Progenitor cell of endocrine pancreas (in vitro differentiated cells): ENCODE data around the gene ATP1A3. TPM values are rescaled to one million over a fixed set of nuclear protein-coding genes. Genes with fewer than 3 reads are reported as not detected.
"Not testable (repeated sequence)": the region's sequence is repeated elsewhere in the genome, so short reads cannot be mapped to it uniquely, and the experiment has no call there.

Source experiments
- DNase-seq: peaks from one replicate; pipeline ENCODE4 v3.0.0; 2021; ENCODE audit warnings: low spot score; ENCODE audit not compliant: unreplicated experiment
- H3K27ac Mint-ChIP-seq: 2 replicates; pipeline ENCODE4 v1.8.0; 2021; ENCODE audit warnings: mild to moderate bottlenecking, moderate library complexity, mixed read lengths
- H3K27me3 Mint-ChIP-seq: 2 replicates; pipeline ENCODE4 v1.8.0; 2021; ENCODE audit warnings: mixed read lengths
- H3K36me3 Mint-ChIP-seq: 2 replicates; pipeline ENCODE4 v1.8.0; 2022; ENCODE audit warnings: mixed read lengths; ENCODE audit not compliant: insufficient read depth
- H3K4me1 Mint-ChIP-seq: 2 replicates; pipeline ENCODE4 v1.8.0; 2021; ENCODE audit warnings: low read depth, mixed read lengths
- H3K4me3 Mint-ChIP-seq: 2 replicates; pipeline ENCODE4 v1.8.0; 2021; ENCODE audit warnings: low read depth, mild to moderate bottlenecking, moderate library complexity, mixed read lengths
- H3K9me3 Mint-ChIP-seq: 2 replicates; pipeline ENCODE4 v1.8.0; 2021; ENCODE audit warnings: low read depth, mixed read lengths
- CTCF ChIP-seq: fragments of 200-600 bp; sonication (generic); IDR thresholded peaks from one replicate; pipeline ENCODE4 v1.5.0; 2021; ENCODE audit warnings: antibody characterized with exemption, mild to moderate bottlenecking; ENCODE audit not compliant: unreplicated experiment
- total RNA-seq: library from RNA; stranded (reverse); gene quantifications from 2 replicates; pipeline ENCODE4 v1.2.1, GENCODE V29; 2021

Gene ATP1A3
- total RNA-seq, 1 donor from 2014 or later = 0.29 TPM

- H3K4me3 Mint-ChIP-seq = peak overlapping the region; percentile 80
- DNase-seq = no peak
- TF ChIP-seq CTCF = no peak
- peak overlapping the region; percentile 74 for H3K27ac Mint-ChIP-seq
- H3K27me3 Mint-ChIP-seq = peaks cover 29% of the 10 kb centered on the region
- no peaks in the 10 kb centered on the region for H3K36me3 Mint-ChIP-seq
- H3K4me1 Mint-ChIP-seq = peaks cover 7% of the 10 kb centered on the region
- no peaks in the 10 kb centered on the region for H3K9me3 Mint-ChIP-seq
Measured at GRCh38 chr19:41940731-41941409, 53.2 kb downstream of the ATP1A3 start.

- no peak for TF ChIP-seq CTCF
- no peaks in the 10 kb centered on the region for H3K36me3 Mint-ChIP-seq
- H3K27me3 Mint-ChIP-seq = peaks cover 35% of the 10 kb centered on the region
- H3K27ac Mint-ChIP-seq = peak overlapping the region; percentile 74
- DNase-seq = peak; percentile 26
- H3K4me1 Mint-ChIP-seq = peaks cover 7% of the 10 kb centered on the region
- H3K9me3 Mint-ChIP-seq = no peaks in the 10 kb centered on the region
- peak overlapping the region; percentile 80 for H3K4me3 Mint-ChIP-seq
Measured at GRCh38 chr19:41939861-41940730, 53.9 kb downstream of the ATP1A3 start.

GRCh38 chr19:41939209-41939608 lies 54.8 kb downstream of the ATP1A3 start:
- H3K4me1 Mint-ChIP-seq, H3K4me3 Mint-ChIP-seq, DNase-seq, H3K27ac Mint-ChIP-seq, H3K36me3 Mint-ChIP-seq, H3K9me3 Mint-ChIP-seq: not testable (repeated sequence)
- peaks cover 39% of the 10 kb centered on the region for H3K27me3 Mint-ChIP-seq

- H3K27me3 Mint-ChIP-seq = peaks cover 49% of the 10 kb centered on the region
- H3K27ac Mint-ChIP-seq = peak overlapping the region; percentile 5
- peak overlapping the region; percentile 0 for H3K4me3 Mint-ChIP-seq
- H3K4me1 Mint-ChIP-seq = peaks cover 11% of the 10 kb centered on the region
- DNase-seq = no peak
- no peak for TF ChIP-seq CTCF
- H3K36me3 Mint-ChIP-seq = no peaks in the 10 kb centered on the region
- no peaks in the 10 kb centered on the region for H3K9me3 Mint-ChIP-seq
Measured at GRCh38 chr19:41937525-41938468, 56.2 kb downstream of the ATP1A3 start.

- Mint-ChIP-seq H3K36me3 (no peaks in the 10 kb centered on the region), H3K27me3 (peaks cover 52% of the 10 kb centered on the region)
Measured at GRCh38 chr19:41936961-41937360, 57.1 kb downstream of the ATP1A3 start.

More at GRCh38 chr19:41936961-41937360, 57.1 kb downstream of the ATP1A3 start:
- Mint-ChIP-seq H3K4me1 (peaks cover 14% of the 10 kb centered on the region), H3K27ac (no peak overlapping the region), H3K4me3 (no peak overlapping the region), H3K9me3 (no peaks in the 10 kb centered on the region)
- TF ChIP-seq CTCF = no peak
- no peak for DNase-seq
